Measurements from ENCODE around the gene MPPE1.

DNA sequence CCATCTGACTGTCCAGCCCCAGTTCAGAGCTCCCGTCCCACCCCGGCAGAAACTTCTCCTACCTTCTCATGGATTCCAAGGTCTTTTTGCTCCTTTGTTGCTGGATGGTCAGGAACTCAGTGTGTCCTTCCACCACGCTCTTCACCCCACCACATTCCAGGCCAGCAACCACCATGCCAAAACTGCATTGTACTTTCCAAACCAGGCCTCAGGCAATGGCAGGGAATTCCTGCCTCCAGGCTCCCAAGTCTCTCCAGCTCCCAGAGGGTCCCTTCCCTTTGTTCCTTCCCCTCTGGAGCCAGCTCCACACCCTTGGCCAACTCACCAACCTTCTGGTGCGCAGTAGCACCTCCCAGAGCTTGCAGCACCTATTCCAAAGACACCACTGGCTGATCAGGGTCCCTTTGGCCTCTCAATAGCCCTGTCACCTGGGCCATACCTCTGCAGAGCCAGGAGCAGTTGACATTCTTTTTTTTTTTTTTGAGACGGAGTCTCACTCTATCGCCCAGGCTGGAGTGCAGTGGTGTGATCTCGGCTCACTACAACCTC lies 48.8 kb downstream of the MPPE1 start:
- no peak for TF ChIP-seq CTCF (IDR thresholded peaks at IDR 0.05; ENCODE audit: low read depth, low read length)
- no peak for TF ChIP-seq EZH2phosphoT487 (IDR thresholded peaks at IDR 0.05; ENCODE audit: low read depth)

All from OCI-LY3 (cell line).